Dedifferentiated amniotic fluid mesenchymal stem cell (primary cell): ENCODE data around the gene S100A14.
"Not testable (repeated sequence)": the region's sequence is repeated elsewhere in the genome, so short reads cannot be mapped to it uniquely, and the experiment has no call there.

Experiments used
- DNase-seq: peaks from one replicate; pipeline ENCODE4 v3.0.0-alpha.2; 2016; ENCODE audit errors: extremely low spot score

S100A14 gene

DNA sequence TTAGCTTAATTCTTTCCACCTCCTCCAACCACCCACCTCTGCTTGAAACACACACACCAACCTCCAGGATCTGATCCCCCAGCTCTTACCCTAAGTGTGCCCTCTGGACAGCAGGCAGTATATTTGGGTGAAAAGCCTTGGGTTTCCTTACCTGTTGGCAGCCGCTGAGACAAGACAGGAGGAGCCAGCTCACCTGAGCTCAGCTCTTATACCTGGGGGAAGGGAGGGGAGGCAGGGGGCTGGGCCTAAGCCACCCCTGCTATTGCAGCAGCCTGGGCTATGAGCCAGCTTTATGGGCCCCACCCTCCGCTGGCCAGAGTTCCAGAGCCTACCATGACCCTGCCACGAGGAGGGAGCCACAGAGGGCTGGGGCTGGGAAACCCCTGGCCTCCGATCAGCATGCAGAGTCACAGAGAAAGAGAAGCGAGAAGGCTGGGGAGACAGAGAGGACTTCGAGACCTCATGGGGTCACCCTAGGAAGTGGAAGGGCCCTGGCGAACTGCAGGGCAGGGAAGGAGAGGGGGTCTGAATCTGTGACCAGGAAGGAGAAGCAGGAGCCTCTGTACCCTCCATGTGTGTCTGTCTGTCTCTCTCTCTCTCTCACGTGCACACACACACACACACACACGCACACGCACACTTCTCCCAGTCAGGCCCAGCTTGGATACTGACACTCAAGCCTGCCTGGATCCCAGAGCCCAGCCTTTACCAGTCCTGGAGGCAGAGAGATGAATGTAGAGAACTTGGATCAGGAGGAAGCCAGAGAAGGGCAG is at the start of gene S100A14:
TSS of gene S100A14 (minus strand) at position 182 of the 773 bp plus-strand sequence. CDS start 467 bp downstream, outside the sequence.
- DNase-seq, result no peak

DNA sequence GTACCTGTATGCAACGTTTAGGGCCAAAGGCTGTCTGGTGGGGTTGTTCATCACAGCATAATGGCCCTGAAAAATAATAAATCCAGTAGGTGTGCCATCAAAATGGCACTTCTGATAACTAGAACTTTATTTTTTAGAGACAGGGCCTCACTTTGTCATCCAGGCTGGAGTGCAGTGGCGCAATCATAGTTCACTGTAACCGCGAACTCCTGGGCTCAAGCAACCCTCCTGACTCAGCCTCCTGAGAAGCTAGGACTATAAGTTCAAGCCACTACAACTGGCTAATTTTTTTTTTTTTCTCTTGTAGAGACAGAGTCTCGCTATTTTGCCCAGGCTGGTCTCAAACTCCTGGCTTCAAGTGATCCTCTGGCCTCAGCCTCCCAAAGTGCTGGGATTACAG is 47.1 kb upstream of the S100A14 start:
- no peak for DNase-seq

DNA sequence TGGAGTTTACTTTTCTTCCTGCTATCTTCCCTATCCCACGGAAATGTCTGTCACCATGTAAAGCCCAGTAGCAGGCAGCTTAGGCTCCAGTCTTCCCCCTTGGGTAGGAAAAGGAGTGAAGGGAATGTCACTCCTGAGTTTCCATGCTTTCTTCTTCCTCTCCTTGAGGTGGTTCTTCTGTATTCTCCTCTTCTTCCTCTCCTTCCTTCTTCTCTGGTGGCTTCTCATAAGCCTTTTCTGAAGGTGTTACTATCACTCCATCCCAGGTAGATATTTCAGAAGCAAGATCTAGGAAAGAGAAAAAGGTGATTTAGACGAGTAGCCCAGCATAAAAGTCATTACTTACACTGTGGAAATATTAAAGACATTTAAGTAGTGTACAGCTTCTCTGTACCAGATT is 46.1 kb upstream of the S100A14 start:
- no peak for DNase-seq

- no peak for DNase-seq
These were observed 45.1 kb upstream of the S100A14 start for GRCh38 chr1:153661111-153661708.

GRCh38 chr1:153659656-153660055 is 43.5 kb upstream of the S100A14 start:
- no peak for DNase-seq

DNA sequence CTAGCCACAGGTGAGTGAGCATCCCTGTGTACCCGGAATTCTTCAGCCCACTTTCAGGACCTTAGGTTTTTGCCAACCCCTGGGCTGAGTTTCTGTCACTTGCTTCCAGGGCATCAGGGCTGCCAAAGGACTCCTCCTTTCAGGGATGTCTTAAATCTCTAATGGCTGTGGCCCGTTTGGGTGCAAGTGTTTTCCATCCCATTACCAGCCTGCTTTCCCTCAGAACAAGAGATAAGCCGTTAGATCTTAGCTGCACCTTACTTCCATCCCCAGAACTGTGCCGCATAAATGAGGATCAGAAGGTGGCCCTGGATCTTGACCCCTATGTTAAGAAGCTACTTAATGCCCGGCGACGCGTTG is 43.0 kb upstream of the S100A14 start:
- no peak for DNase-seq

DNA sequence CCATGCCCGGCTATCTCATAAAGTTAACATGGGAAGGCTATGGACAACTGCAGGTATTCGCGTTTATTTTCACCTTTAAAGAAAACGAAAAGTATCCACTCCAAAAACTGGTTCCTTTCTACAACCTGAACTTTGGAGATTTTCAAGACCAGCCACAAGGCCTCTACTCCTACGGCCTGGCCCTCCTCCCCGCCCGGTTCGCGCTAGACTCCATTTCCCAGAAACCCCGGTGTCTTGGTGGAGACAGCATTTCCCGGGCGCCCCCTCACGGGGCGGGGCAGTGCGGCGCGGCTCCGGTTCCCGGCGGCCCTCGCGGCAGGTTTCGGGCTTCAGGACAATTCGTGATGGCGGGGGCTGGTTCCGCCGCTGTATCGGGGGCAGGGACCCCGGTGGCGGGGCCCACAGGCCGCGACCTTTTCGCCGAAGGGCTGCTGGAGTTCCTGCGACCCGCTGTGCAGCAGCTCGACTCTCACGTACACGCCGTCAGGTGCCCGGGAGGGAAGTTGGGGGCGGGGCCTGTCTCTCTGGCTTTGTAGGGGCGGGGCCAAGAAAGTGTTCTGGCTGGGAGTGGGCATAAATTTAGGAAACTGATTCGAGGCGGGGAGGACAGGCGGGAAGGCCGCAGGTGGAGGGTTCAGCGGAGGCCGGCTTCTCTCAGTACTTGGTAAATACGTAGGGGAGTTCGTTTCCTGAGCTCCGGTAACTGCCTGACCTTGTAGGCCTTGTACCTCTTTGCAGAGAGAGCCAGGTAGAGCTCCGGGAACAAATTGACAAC is 42.5 kb upstream of the S100A14 start, which contains the start of gene SNAPIN:
TSS of gene SNAPIN (plus strand) at position 304 of the 775 bp plus-strand sequence. CDS start at position 345, 41 bp downstream.
- DNase-seq, result peak; percentile 85

GRCh38 chr1:153655333-153655732 is 39.2 kb upstream of the S100A14 start:
- no peak for DNase-seq

DNA sequence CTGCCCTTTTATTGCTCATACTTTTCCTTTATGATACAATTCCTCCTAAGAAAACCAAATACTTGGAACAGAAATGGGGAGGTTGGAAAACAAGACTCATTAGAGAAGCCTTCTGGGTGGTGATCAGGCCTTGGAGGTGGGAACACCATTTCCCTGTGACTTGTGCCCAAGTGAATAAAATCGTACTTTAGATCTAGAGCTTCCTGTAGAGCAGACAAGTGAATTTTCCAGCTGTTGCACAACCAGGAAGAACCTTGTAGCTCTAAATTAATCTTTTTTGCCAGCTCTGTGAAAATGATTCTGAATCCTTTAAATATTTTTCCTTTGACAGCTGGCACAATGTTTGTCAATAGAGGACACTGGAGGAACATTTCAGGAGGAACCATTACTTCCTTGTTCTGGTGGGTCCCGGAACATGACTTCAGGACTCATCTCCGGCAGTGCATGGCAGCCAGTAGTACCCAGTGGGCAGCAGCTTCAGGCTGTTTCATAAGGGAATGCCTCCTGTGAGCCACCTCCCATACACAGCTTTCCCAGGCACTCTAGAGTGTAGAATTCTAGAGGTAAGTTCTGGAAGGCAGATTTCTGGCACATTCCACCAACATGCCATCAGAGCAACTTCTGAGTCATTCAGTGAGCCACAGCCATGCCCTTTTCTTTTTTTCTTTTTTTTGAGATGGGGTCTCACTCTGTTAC is 36.8 kb upstream of the S100A14 start:
- no peak for DNase-seq

DNA sequence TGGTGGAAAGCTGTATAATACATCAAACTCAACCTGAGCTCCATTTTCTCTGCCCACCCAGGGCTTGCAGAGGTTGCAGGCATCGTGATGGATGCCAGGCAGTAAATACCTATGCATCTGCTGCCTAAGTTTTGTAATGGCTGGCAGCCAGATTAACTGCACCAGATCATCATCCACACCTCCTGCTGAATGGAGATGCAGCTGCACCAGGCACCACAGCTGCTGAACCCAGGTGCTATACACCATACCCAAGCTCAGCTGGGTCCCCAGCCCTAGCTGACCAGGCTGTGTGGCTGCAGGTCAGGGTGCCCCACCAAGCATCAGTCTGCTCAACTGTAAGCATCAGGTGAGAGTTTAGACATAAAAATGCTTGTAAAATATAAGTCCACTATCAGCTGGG is 35.6 kb upstream of the S100A14 start:
- DNase-seq, result no peak

DNA sequence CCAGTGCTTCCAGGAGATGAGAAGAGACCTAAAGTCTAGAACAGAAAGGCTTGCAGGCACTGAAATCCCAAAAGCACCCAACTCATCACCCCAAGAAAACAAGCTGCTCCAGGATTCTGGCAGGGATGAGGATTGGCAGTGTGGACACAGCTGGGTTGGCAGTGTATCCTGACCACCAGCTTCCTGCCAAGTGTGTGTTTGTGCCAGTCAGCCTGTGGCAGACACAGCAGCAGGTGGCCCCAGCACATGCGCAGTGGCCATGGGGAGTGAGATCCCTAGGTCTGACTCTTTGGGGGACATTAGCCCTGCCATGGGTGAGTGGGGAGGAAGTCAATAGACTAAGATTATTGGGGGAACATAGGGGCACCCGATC is 33.7 kb upstream of the S100A14 start:
- DNase-seq, result no peak

- no peak for DNase-seq
These were observed 33.2 kb upstream of the S100A14 start for GRCh38 chr1:153649137-153649862.

- DNase-seq, result peak; percentile 24
These were observed 32.0 kb upstream of the S100A14 start for GRCh38 chr1:153648000-153648643.

GRCh38 chr1:153647346-153647714 is 31.2 kb upstream of the S100A14 start:
- DNase-seq, result no peak

- no peak for DNase-seq
These were observed 30.7 kb upstream of the S100A14 start for GRCh38 chr1:153646672-153647345.

- DNase-seq, result no peak
These were observed 27.7 kb upstream of the S100A14 start for GRCh38 chr1:153643816-153644215.

GRCh38 chr1:153643100-153643499 is 27.0 kb upstream of the S100A14 start:
- no peak for DNase-seq

GRCh38 chr1:153642161-153642560 is 26.0 kb upstream of the S100A14 start:
- no peak for DNase-seq

- no peak for DNase-seq
These were observed 24.7 kb upstream of the S100A14 start for GRCh38 chr1:153640861-153641260.

DNA sequence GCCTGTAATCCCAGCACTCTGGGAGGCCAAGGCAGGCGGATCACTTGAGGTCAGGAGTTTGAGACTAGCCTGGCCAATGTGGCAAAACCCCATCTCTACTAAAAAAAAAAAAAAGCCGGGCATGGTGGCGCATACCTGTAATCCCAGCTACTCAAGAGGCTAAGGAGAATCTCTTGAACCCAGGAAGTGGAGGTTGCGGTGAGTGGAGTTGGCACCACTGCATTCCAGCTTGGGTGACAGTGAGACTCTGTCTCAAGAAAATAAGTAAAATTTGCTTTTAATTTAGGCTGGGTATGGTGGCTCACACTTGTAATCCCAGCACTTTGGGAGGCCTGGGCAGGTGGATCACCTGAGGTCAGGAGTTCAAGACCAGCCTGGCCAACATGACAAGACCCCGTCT is 24.1 kb upstream of the S100A14 start:
- DNase-seq, result not testable (repeated sequence)
